Measurements from ENCODE around the gene MSL1.

MSL1 gene

DNA sequence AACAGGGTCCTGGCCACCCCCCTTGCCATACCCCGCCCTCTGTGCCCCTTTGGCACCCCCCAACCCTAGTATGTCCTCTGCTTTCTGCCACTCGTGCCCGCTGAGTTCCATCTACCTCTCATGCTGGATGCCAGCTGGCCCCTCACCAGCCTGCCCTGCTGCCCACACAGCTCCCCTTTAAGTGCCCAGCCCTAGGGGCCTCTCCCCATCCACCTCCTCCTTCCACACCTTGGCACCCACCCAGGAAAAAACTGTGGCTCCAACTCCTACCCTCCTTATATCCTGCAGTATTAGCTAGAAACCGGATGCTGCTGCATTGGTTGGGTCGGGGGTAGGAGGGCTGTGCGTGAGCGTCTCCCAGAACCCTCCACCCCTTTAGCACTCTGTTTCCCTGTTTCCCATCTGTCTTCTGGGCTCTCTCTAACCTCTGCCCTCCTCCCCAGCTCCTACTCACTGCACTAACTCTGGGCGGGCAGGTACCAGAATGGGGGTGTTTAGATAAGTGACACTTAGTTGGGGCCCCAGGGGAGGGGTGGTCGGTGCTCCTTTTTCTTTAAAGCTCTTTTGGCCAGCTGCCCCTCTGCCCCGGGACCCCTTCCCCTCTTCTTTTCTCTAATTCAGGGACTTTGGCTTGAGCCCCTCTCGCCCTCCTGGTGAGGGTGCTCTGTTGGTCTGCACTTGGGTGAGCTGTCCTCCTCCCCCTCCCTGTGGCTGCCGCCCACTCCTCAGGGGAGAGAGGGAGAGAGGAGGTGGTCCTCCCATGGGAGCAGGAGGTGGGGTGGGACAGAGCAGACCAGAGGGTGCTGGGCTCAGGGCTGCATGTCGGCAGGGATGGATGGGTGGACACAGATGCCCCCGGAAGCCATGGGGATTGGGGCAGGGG, 31.3 kb upstream of the MSL1 start (continued):
- no peak for TF ChIP-seq ZNF670 (tag by site-specific recombination; IDR thresholded peaks at IDR 0.05; ENCODE audit: low read depth)
- TF ChIP-seq, protein P1, sequence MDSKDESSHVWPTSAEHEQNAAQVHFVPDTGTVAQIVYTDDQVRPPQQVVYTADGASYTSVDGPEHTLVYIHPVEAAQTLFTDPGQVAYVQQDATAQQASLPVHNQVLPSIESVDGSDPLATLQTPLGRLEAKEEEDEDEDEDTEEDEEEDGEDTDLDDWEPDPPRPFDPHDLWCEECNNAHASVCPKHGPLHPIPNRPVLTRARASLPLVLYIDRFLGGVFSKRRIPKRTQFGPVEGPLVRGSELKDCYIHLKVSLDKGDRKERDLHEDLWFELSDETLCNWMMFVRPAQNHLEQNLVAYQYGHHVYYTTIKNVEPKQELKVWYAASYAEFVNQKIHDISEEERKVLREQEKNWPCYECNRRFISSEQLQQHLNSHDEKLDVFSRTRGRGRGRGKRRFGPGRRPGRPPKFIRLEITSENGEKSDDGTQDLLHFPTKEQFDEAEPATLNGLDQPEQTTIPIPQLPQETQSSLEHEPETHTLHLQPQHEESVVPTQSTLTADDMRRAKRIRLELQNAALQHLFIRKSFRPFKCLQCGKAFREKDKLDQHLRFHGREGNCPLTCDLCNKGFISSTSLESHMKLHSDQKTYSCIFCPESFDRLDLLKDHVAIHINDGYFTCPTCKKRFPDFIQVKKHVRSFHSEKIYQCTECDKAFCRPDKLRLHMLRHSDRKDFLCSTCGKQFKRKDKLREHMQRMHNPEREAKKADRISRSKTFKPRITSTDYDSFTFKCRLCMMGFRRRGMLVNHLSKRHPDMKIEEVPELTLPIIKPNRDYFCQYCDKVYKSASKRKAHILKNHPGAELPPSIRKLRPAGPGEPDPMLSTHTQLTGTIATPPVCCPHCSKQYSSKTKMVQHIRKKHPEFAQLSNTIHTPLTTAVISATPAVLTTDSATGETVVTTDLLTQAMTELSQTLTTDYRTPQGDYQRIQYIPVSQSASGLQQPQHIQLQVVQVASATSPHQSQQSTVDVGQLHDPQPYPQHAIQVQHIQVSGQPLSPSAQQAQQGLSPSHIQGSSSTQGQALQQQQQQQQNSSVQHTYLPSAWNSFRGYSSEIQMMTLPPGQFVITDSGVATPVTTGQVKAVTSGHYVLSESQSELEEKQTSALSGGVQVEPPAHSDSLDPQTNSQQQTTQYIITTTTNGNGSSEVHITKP (tag by site-specific recombination; IDR thresholded peaks at IDR 0.05): peak; percentile 26

DNA sequence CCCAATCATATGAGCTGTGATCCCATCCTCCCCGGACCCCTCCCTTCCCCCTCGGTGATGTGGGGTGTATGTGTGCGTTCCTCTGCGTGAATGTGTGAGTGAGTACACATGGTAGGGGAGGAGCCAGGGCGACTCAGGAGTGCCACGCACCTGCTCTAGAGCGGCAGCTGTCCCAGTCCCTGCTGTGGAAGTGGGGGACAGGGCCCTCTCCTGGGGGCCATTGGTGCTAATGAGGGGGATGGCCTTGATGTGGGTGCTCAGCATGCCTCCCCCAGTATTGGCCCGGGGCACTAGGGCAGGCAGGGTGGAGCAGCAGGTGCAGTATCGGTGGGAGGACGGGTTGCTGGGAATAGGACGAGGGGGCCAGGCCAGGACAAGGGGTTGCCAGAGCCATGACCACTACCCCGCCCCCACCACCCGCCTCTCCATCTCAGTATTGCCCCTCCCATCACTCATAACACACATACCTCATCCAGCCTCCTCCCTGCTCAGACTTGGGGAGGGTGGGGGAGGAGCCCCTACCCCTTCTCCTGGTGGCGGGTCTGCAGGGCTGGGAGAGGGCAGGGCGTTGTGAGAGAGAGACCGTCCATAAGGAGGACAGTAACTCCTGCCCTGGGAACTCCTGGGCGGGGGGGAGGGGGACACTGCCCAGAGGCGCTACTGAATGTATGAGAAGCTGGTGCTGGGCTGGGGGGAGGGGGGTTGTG, 29.9 kb upstream of the MSL1 start:
- TF ChIP-seq MZF1 (tag by site-specific recombination; IDR thresholded peaks at IDR 0.05; ENCODE audit: borderline replicate concordance): no peak
- TF ChIP-seq KLF1 (tag by site-specific recombination; IDR thresholded peaks at IDR 0.05): peak; percentile 48
- TF ChIP-seq ZFHX2 (tag by site-specific recombination; conservative IDR thresholded peaks at IDR 0.05): peak; percentile 49
- TF ChIP-seq OVOL3 (tag by site-specific recombination; IDR thresholded peaks at IDR 0.05): no peak
- TF ChIP-seq ZNF544 (tag by site-specific recombination; IDR thresholded peaks at IDR 0.05): no peak
- TF ChIP-seq WT1 (tag by site-specific recombination; IDR thresholded peaks at IDR 0.05): 0 out of 2 replicates have a peak, but pooled peaks have one; percentile 20
- peak; percentile 36 for TF ChIP-seq GLIS2 (tag by site-specific recombination; IDR thresholded peaks at IDR 0.05)
- TF ChIP-seq KLF16 (tag by site-specific recombination; IDR thresholded peaks at IDR 0.05): no peak
- Histone ChIP-seq H3K9me3 (ENCODE audit: control insufficient read depth, insufficient read depth, low read depth, low read length) (no peaks in the 10 kb centered on the region), H3K36me3 (ENCODE audit: control insufficient read depth in 2 of 2, insufficient read depth in 1 of 2, low read length in 2 of 2) (peaks cover 9 to 64% of the 10 kb centered on the region in 2 experiments; a peak in 2 of 3 replicates), H3K4me3 (ENCODE audit: low read depth, low read length) (no peak overlapping the region), H3K27ac (ENCODE audit: extremely low read depth, low read depth, low read length) (no peak overlapping the region), H3K4me1 (ENCODE audit: control insufficient read depth, insufficient read depth, low read length) (no peaks in the 10 kb centered on the region)
- POLR2A ChIA-PET: interaction anchor here (0.6 to 2.1 kb wide), 2 partner anchors 19 to 528 kb away, joined by 5 to 10 read pairs; no protein-coding TSS in a partner anchor
- CTCF ChIA-PET: interaction anchor here (1.1 to 1.5 kb wide), 3 partner anchors 16 to 27 kb away, joined by 4 to 9 read pairs (median 6); no protein-coding TSS in a partner anchor

DNA sequence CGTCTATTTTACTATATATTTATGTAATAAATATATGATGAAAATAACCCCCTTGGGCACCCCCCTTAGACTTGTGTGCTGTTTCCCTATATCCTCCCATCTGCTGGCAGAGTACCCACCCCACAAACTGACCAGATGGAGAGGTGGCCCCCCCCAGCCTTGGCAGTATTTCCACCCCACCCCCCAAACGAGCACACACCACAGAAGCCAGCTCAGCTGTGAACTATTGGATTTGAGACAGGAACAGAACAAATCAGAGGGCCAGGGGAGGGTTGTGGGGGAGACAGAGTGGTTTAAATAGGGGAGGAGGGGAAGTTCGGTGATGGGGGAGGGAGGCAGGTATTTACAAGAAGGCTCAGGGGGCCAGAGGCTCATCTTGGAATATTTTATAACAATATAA, 29.2 kb upstream of the MSL1 start:
- H3K4me1 ChIP-seq (ENCODE audit: control insufficient read depth, insufficient read depth, low read length): no peaks in the 10 kb centered on the region
- ChIA-PET POLR2A (interaction anchor here (0.8 to 2.1 kb wide), 3 partner anchors 19 to 39 kb away, joined by 3 to 10 read pairs (median 3); partner anchors contain the start of genes MED24 and THRA), CTCF (interaction anchor here (0.6 to 1.5 kb wide), 5 partner anchors 17 to 148 kb away, joined by 4 to 9 read pairs (median 5); no protein-coding TSS in a partner anchor)
- peaks cover 4 to 59% of the 10 kb centered on the region in 2 experiments; a peak in 2 of 3 replicates for H3K36me3 ChIP-seq (ENCODE audit: control insufficient read depth in 2 of 2, insufficient read depth in 1 of 2, low read length in 2 of 2)
- no peaks in the 10 kb centered on the region for H3K9me3 ChIP-seq (ENCODE audit: control insufficient read depth, insufficient read depth, low read depth, low read length)
- H3K4me3 ChIP-seq (ENCODE audit: low read depth, low read length): no peak overlapping the region
- TF ChIP-seq ZSCAN23 (tag by site-specific recombination; IDR thresholded peaks at IDR 0.05) (no peak), ZNF157 (tag by site-specific recombination; IDR thresholded peaks at IDR 0.05) (no peak)
- TF ChIP-seq, protein P1 (tag by site-specific recombination; IDR thresholded peaks at IDR 0.05): 0 out of 2 replicates have a peak, but pooled peaks have one; percentile 16
- H3K27ac ChIP-seq (ENCODE audit: extremely low read depth, low read depth, low read length): no peak overlapping the region

Data from HEK293 (cell line).